DND-41 (cell line): ENCODE data around the gene POMGNT2.

ENCODE experiments used
- ATAC-seq: fragments of 200-7000 bp; cut with Tn5 transposase; 3 replicates; pipeline ENCODE4 v1.9.1; 2021; ENCODE audit warnings: low read depth; ENCODE audit not compliant: insufficient read depth
- DNase-seq: peaks from one replicate; pipeline ENCODE4 v3.0.0-alpha.2; 2020
- H2AFZ ChIP-seq: 2 replicates; pipeline ENCODE4 v1.6.0; 2012; ENCODE audit warnings: low read depth, low read length
- H3K27ac ChIP-seq: 2 replicates; pipeline ENCODE4 v1.5.1; 2012; ENCODE audit warnings: low read length, inconsistent platforms
- H3K27me3 ChIP-seq: fragments of 200-600 bp; sonication (generic); 2 replicates; pipeline ENCODE4 v1.6.0; 2012; ENCODE audit warnings: low read length, mild to moderate bottlenecking, inconsistent platforms; ENCODE audit not compliant: insufficient read depth, poor library complexity
- H3K36me3 ChIP-seq: 2 replicates; pipeline ENCODE4 v1.5.1; 2012; ENCODE audit warnings: low read length, inconsistent platforms; ENCODE audit not compliant: insufficient read depth
- H3K4me1 ChIP-seq: 2 replicates; pipeline ENCODE4 v1.5.1; 2012; ENCODE audit warnings: mild to moderate bottlenecking, low read length; ENCODE audit not compliant: insufficient read depth
- H3K4me2 ChIP-seq: 2 replicates; pipeline ENCODE4 v1.6.0; 2012; ENCODE audit warnings: mild to moderate bottlenecking, moderate library complexity, low read length, inconsistent platforms; ENCODE audit not compliant: insufficient read depth
- H3K4me3 ChIP-seq, 2 experiments: fragments of 200-600 bp in 1 of 2; shearing (Covaris generic) in 1 of 2; 2 replicates each; pipeline ENCODE4 v1.5.1; 2012 to 2016; ENCODE audit warnings: inconsistent platforms in 2 of 2, low read length in 2 of 2, mild to moderate bottlenecking in 2 of 2, low read depth in 1 of 2, moderate library complexity in 1 of 2
- H3K79me2 ChIP-seq: 2 replicates; pipeline ENCODE4 v1.6.0; 2012; ENCODE audit warnings: low read length, inconsistent platforms; ENCODE audit not compliant: insufficient read depth
- H3K9ac ChIP-seq: 2 replicates; pipeline ENCODE4 v1.6.0; 2012; ENCODE audit warnings: low read depth, mild to moderate bottlenecking, inconsistent platforms, low read length, moderate library complexity
- H3K9me3 ChIP-seq: 2 replicates; pipeline ENCODE4 v1.5.1; 2012; ENCODE audit warnings: low read length, moderate library complexity, mild to moderate bottlenecking, inconsistent platforms; ENCODE audit not compliant: insufficient read depth, severe bottlenecking
- H4K20me1 ChIP-seq: 2 replicates; pipeline ENCODE4 v1.6.0; 2012; ENCODE audit warnings: low read length; ENCODE audit not compliant: insufficient read depth
- EZH2 ChIP-seq: IDR thresholded peaks from 3 replicates; pipeline ENCODE4 v1.6.1; 2012; ENCODE audit warnings: borderline replicate concordance, low read depth, mild to moderate bottlenecking, moderate library complexity, low read length, inconsistent platforms; ENCODE audit not compliant: severe bottlenecking
- TF ChIP-seq, protein P1 (sequence below): IDR thresholded peaks from 2 replicates; pipeline ENCODE4 v1.5.1; 2012; ENCODE audit warnings: borderline replicate concordance, low read length, moderate library complexity, mild to moderate bottlenecking; ENCODE audit not compliant: poor library complexity, severe bottlenecking; ENCODE audit errors: extremely low read depth

The POMGNT2 gene

GRCh38 chr3:43086460-43087165, 19.3 kb downstream of the POMGNT2 start:
- H3K9me3 ChIP-seq: peaks cover 19% of the 10 kb centered on the region
- ATAC-seq: no peak
- peaks cover 25% of the 10 kb centered on the region for H3K36me3 ChIP-seq
- TF ChIP-seq, protein P1, sequence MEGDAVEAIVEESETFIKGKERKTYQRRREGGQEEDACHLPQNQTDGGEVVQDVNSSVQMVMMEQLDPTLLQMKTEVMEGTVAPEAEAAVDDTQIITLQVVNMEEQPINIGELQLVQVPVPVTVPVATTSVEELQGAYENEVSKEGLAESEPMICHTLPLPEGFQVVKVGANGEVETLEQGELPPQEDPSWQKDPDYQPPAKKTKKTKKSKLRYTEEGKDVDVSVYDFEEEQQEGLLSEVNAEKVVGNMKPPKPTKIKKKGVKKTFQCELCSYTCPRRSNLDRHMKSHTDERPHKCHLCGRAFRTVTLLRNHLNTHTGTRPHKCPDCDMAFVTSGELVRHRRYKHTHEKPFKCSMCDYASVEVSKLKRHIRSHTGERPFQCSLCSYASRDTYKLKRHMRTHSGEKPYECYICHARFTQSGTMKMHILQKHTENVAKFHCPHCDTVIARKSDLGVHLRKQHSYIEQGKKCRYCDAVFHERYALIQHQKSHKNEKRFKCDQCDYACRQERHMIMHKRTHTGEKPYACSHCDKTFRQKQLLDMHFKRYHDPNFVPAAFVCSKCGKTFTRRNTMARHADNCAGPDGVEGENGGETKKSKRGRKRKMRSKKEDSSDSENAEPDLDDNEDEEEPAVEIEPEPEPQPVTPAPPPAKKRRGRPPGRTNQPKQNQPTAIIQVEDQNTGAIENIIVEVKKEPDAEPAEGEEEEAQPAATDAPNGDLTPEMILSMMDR: no peak
- no peak overlapping the region for H3K9ac ChIP-seq
- H3K27ac ChIP-seq: no peak overlapping the region
- no peak overlapping the region for H3K4me3 ChIP-seq
- no peaks in the 10 kb centered on the region for H3K4me1 ChIP-seq
- H3K27me3 ChIP-seq: no peaks in the 10 kb centered on the region
- 0 out of 2 replicates have a peak, but pooled peaks cover 8% of the 10 kb centered on the region for H3K79me2 ChIP-seq
- H2AFZ ChIP-seq: no peak overlapping the region
- H4K20me1 ChIP-seq: peaks cover 16% of the 10 kb centered on the region
- no peak overlapping the region for H3K4me2 ChIP-seq
- no peak for DNase-seq

DNA sequence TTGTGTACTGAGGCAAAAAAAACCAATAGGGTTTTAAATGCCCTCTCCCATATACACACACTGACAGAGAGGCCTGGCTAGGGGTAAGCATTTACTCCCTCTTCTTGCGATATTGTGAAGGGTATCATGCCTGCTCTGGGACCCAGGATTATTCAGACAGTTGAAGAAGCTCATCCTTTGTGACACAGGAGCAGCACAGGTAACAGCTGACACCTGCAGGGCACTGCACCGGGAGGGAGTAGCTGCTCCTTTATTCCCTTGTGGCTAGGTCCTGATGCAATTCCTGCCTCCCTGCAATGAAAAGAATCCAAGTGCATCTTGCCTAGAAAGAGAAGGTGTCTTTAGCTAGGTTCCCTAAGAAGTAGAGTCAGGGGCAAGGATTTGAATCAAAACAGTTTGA, 23.4 kb downstream of the POMGNT2 start:
- Histone ChIP-seq H4K20me1 (peaks cover 2% of the 10 kb centered on the region; the same call in 1 of the 2 replicates), H3K4me3 (no peak overlapping the region), H3K4me2 (no peak overlapping the region), H3K4me1 (no peaks in the 10 kb centered on the region), H3K36me3 (peaks cover 48% of the 10 kb centered on the region), H3K79me2 (0 out of 2 replicates have a peak, but pooled peaks cover 8% of the 10 kb centered on the region), H3K27me3 (no peaks in the 10 kb centered on the region), H2AFZ (no peak overlapping the region), H3K9me3 (peaks cover 19% of the 10 kb centered on the region), H3K27ac (no peak overlapping the region), H3K9ac (no peak overlapping the region)
- ATAC-seq: no peak
- no peak for DNase-seq
- TF ChIP-seq EZH2: no peak
- TF ChIP-seq, protein P1: no peak

DNA sequence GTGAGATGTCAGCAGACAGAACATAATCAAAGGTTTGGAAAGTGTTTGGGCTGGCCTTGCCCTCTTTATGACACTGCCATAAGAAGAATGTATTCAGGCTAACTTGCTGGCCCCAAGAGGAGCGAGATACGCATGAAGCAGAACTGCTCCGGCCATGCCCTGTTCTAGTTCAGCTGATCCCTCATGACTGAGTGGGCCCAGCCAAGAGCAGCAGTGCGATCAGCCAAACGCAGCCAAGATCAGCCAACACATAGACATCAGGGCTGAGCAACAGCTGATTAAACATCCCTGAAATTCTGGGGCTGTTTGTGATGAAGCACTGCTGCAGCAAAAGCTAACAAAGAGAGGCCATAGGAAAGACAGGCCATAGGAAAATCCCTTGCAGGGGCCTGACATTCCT, 24.1 kb downstream of the POMGNT2 start:
- Histone ChIP-seq H3K27me3 (no peaks in the 10 kb centered on the region), H3K9ac (no peak overlapping the region), H3K79me2 (0 out of 2 replicates have a peak, but pooled peaks cover 8% of the 10 kb centered on the region), H3K4me3 (no peak overlapping the region), H3K27ac (no peak overlapping the region), H3K4me2 (no peak overlapping the region), H3K36me3 (peaks cover 48% of the 10 kb centered on the region), H2AFZ (no peak overlapping the region), H3K9me3 (peaks cover 19% of the 10 kb centered on the region), H4K20me1 (no peaks in the 10 kb centered on the region), H3K4me1 (no peaks in the 10 kb centered on the region)
- ATAC-seq (no peak), DNase-seq (no peak)
- TF ChIP-seq, protein P1: no peak
- TF ChIP-seq EZH2: no peak
